Measurements from ENCODE around the gene RRAS2. TPM values are rescaled to one million over a fixed set of nuclear protein-coding genes. Genes with fewer than 3 reads are reported as not detected.
"Not testable (repeated sequence)": the region's sequence is repeated elsewhere in the genome, so short reads cannot be mapped to it uniquely, and the experiment has no call there.

The RRAS2 gene
- total and polyA plus RNA-seq, 3 donors from 2014 or later: 37.3 to 62.6 (median 57.4) TPM

- Histone ChIP-seq H3K27ac (no peak overlapping the region), H3K9me3 (no peaks in the 10 kb centered on the region), H3K4me3 (no peak overlapping the region), H3K27me3 (no peaks in the 10 kb centered on the region), H3K36me3 (ENCODE audit: low read depth, missing control alignments) (no peaks in the 10 kb centered on the region), H3K4me1 (no peaks in the 10 kb centered on the region)
- intact Hi-C loops (cut with DNase I; ENCODE audit: low total_unique reads): no loop called here
- no peak for TF ChIP-seq CTCF (IDR thresholded peaks at IDR 0.05)
- no peak for TF ChIP-seq POLR2A (IDR thresholded peaks at IDR 0.05)
- WGBS, 2 donors: 21 to 25% methylated on average over 2 of the region's 2 CpGs
- DNase-seq: no peak
Observed at GRCh38 chr11:14255238-14255534, 103.8 kb downstream of the RRAS2 start.

GRCh38 chr11:14254533-14255237, 104.3 kb downstream of the RRAS2 start:
- intact Hi-C loops (cut with DNase I; ENCODE audit: low total_unique reads): no loop called here
- WGBS, 2 donors: 83 to 95% methylated on average over 13 of the region's 13 CpGs
- Histone ChIP-seq H3K36me3 (ENCODE audit: low read depth, missing control alignments) (no peaks in the 10 kb centered on the region), H3K9me3 (no peaks in the 10 kb centered on the region), H3K4me1 (no peaks in the 10 kb centered on the region), H3K4me3 (no peak overlapping the region), H3K27me3 (no peaks in the 10 kb centered on the region), H3K27ac (no peak overlapping the region)
- no peak for TF ChIP-seq POLR2A (IDR thresholded peaks at IDR 0.05)
- TF ChIP-seq CTCF (IDR thresholded peaks at IDR 0.05): no peak
- no peak for DNase-seq

- H3K4me1 ChIP-seq: peaks cover 4% of the 10 kb centered on the region
- WGBS, 2 donors: 80 to 88% methylated on average over 5 of the region's 5 CpGs
- no peak for DNase-seq
- no peak overlapping the region for H3K27ac ChIP-seq
- no peaks in the 10 kb centered on the region for H3K36me3 ChIP-seq (ENCODE audit: low read depth, missing control alignments)
- no peaks in the 10 kb centered on the region for H3K27me3 ChIP-seq
- H3K9me3 ChIP-seq: no peaks in the 10 kb centered on the region
- intact Hi-C loops (cut with DNase I; ENCODE audit: low total_unique reads): no loop called here
- no peak overlapping the region for H3K4me3 ChIP-seq
- TF ChIP-seq POLR2A (IDR thresholded peaks at IDR 0.05) (no peak), CTCF (IDR thresholded peaks at IDR 0.05) (no peak)
Observed at GRCh38 chr11:14253840-14254239, 105.1 kb downstream of the RRAS2 start.

GRCh38 chr11:14253421-14253820, 105.6 kb downstream of the RRAS2 start:
- Histone ChIP-seq H3K36me3 (ENCODE audit: low read depth, missing control alignments) (no peaks in the 10 kb centered on the region), H3K4me3 (no peak overlapping the region), H3K9me3 (no peaks in the 10 kb centered on the region), H3K4me1 (peaks cover 4% of the 10 kb centered on the region), H3K27me3 (no peaks in the 10 kb centered on the region), H3K27ac (no peak overlapping the region)
- TF ChIP-seq CTCF (IDR thresholded peaks at IDR 0.05): no peak
- no peak for TF ChIP-seq POLR2A (IDR thresholded peaks at IDR 0.05)
- intact Hi-C loops (cut with DNase I; ENCODE audit: low total_unique reads): no loop called here
- 40 to 53% methylated on average over 1 to 2 of the region's 2 CpGs for WGBS, 2 donors
- no peak for DNase-seq

GRCh38 chr11:14252501-14252900, 106.5 kb downstream of the RRAS2 start:
- H3K36me3 ChIP-seq (ENCODE audit: low read depth, missing control alignments); H3K4me3 ChIP-seq; H3K4me1 ChIP-seq; H3K9me3 ChIP-seq; DNase-seq; H3K27ac ChIP-seq; H3K27me3 ChIP-seq; intact Hi-C loops (cut with DNase I; ENCODE audit: low total_unique reads): not testable (repeated sequence)
- WGBS, 2 donors: 74 to 80% methylated on average over 1 to 7 of the region's 12 CpGs
